IPS-15b (cell line): ENCODE measurements around the gene FAM53B.

ENCODE experiments used
- H3K27me3 ChIP-seq: one replicate; pipeline ENCODE4 v1.6.1; 2013; ENCODE audit warnings: low read length; ENCODE audit not compliant: control insufficient read depth, insufficient read depth
- H3K36me3 ChIP-seq: one replicate; pipeline ENCODE4 v1.6.1; 2013; ENCODE audit warnings: low read length; ENCODE audit not compliant: control insufficient read depth, insufficient read depth
- H3K4me1 ChIP-seq: one replicate; pipeline ENCODE4 v1.6.1; 2013; ENCODE audit warnings: mild to moderate bottlenecking, low read length; ENCODE audit not compliant: control insufficient read depth, insufficient read depth
- H3K4me3 ChIP-seq: one replicate; pipeline ENCODE4 v1.5.1; 2013; ENCODE audit warnings: low read depth, low read length
- H3K9ac ChIP-seq: one replicate; pipeline ENCODE4 v1.6.1; 2013; ENCODE audit warnings: low read depth, mild to moderate bottlenecking, low read length
- H3K9me3 ChIP-seq: one replicate; pipeline ENCODE4 v1.6.1; 2013; ENCODE audit warnings: mild to moderate bottlenecking, low read length; ENCODE audit not compliant: control insufficient read depth, insufficient read depth

Gene FAM53B

DNA sequence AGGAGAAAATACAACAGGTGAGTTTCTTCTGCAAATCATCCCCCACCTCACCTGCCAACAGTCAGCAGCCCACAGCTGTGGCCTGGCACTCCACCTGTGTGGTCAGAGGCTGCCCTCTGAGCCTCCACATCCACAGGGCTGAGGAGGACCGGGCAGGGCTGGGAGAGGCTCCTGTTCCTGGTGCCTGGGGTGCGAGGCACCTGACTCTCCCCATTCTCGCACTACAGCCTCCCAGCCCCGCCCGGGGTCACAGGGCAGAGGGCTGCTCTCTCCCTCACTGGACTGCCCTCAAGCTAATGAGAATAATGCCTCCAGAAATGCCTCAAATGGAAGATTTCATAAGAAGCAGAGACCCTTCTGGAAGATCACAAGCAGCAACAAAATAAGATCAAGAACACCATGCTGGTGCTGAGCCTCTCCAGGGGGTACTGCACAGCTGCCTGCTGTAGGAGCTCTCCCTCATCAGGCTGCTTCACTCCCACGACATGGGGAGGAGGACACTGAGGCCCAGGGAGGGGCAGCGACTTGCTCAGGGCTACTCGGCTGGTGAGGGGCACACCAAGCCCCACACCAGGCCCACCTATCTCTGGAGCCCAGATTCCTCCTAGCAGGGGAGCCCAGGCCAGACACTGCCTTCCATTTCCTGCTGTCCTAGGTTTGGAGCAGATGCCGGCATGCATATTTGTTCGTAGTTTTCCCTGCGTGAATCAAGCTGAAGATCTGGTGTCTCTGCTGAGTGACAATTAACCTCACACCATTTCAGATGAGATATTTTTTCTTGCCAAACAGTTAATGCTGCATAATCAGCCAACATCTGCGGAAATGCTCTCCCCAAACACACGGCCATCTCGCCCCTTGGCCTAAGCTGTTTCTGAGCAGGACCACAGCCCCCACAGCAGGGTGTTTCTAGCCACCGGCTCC is 76.5 kb downstream of the FAM53B start:
- Histone ChIP-seq H3K9ac (no peak overlapping the region), H3K9me3 (no peaks in the 10 kb centered on the region), H3K4me1 (peaks cover 4% of the 10 kb centered on the region), H3K27me3 (no peaks in the 10 kb centered on the region), H3K36me3 (peaks cover 5% of the 10 kb centered on the region), H3K4me3 (no peak overlapping the region)

DNA sequence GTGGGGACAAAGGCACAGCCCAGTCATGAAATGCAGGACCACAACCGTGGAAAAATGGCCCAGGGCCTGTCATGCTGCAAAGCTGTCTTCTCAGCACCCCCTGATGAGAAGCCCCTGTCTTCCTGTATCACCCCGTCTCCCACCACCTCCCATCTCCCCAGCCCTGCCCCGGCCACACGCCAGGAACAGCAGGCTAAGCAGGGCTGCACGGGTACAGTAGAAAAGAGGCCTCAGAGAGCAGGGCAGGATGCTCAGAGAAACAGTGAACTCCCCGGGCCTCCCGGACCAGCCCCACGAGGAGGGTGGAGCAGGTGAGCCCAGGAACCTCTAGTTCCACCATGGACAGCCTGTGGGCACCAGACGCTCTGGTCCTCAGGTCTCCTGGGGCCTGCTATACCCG is 77.7 kb downstream of the FAM53B start:
- Histone ChIP-seq H3K4me1 (no peaks in the 10 kb centered on the region), H3K27me3 (no peaks in the 10 kb centered on the region), H3K9ac (no peak overlapping the region), H3K9me3 (no peaks in the 10 kb centered on the region), H3K36me3 (peaks cover 5% of the 10 kb centered on the region), H3K4me3 (no peak overlapping the region)

DNA sequence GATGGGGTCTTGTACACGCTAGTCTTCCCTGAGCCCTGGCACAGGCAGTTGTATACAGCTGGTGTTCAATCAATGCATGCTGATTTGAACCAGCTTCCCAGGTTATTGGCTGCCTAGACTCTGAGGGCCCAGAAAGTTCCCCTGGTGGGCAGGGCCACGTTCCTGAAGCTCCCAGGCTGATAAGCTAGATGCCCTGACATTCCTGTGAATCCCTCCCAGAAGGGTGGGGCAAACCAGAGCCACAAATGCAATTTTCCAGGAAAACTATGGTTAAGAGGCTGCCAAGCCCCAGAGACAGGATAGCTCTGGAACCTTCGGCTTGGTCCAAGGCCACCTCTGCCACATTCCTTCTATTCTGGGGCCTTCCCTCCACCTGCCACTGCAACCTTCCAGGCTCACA is 78.2 kb downstream of the FAM53B start:
- Histone ChIP-seq H3K4me1 (no peaks in the 10 kb centered on the region), H3K27me3 (no peaks in the 10 kb centered on the region), H3K9me3 (no peaks in the 10 kb centered on the region), H3K36me3 (peaks cover 5% of the 10 kb centered on the region), H3K4me3 (no peak overlapping the region), H3K9ac (no peak overlapping the region)

DNA sequence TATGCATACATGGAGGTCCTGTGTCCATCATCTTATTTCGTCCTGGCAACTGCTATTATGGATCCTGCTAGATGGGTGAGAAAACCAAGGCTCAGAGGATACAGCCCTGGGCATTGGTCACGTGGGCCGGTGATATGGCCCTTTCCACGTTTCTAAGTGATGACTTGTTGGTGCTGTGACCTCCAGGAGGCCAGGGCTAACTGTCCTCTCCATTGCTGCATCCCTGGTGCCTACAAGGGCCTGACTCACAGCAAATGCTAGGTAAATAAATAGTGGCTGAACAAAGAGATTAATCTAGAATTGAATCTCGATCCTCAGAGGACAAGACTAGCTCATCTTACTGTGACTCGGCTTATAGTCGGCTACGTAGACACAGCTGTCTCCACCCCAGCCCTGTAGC is 78.6 kb downstream of the FAM53B start:
- H3K27me3 ChIP-seq = no peaks in the 10 kb centered on the region
- H3K9me3 ChIP-seq = no peaks in the 10 kb centered on the region
- no peak overlapping the region for H3K4me3 ChIP-seq
- H3K4me1 ChIP-seq = no peaks in the 10 kb centered on the region
- H3K36me3 ChIP-seq = peaks cover 5% of the 10 kb centered on the region
- no peak overlapping the region for H3K9ac ChIP-seq

DNA sequence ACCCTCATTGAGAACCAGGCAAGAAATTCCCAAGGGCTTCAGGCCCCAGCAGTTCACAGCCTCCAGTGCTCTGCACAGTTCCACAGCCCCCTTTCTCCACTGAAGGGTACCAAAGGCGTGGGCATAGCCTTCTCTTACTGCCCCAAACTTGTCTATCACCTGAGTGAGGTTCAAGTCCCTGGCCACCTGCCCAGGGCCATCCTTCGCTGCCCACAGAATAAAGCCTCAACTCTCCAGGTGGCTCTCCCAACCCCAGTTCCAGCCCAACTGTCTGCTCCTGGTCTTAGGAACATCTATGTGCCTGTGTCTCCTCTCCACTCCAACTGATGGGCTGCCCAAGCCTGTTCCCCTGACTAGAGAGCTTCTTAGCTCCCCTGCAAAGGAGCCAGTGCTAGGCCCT is 79.1 kb downstream of the FAM53B start:
- peaks cover 5% of the 10 kb centered on the region for H3K36me3 ChIP-seq

DNA sequence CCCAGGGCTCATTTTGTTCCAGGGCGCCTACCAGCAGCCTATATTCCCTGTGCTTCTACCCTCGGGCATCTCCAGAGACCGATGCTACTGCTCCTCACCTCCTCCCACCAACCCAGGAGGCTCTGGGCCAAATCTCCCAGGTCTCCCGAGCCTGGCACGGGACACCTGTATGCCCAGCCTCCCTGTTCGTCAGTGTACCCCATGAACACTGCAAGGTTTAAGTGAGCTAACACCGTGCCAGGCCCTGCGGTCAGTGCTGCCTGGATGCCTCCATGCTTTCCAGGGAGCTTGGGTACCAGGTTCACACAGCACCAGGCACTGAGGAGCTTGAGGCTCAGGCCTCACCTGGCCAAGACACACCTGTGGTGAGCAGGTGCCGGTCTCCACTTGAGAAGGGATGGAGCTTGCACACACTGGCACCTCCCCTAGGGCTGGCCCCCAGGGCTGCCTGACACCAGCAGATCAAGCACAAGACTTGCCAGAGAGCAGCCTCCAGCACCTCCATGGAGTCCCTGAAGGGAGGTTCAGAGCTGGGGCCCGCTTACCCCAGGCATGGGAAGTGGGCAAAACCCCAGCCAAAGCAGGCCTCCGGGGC is 80.3 kb downstream of the FAM53B start:
- no peak overlapping the region for H3K9ac ChIP-seq
- H3K27me3 ChIP-seq = no peaks in the 10 kb centered on the region
- peaks cover 5% of the 10 kb centered on the region for H3K36me3 ChIP-seq
- no peaks in the 10 kb centered on the region for H3K4me1 ChIP-seq
- H3K4me3 ChIP-seq = no peak overlapping the region
- no peaks in the 10 kb centered on the region for H3K9me3 ChIP-seq

More for the DNA sequence above, 79.1 kb downstream of the FAM53B start:
- no peak overlapping the region for H3K4me3 ChIP-seq
- H3K9ac ChIP-seq = no peak overlapping the region
- no peaks in the 10 kb centered on the region for H3K9me3 ChIP-seq
- no peaks in the 10 kb centered on the region for H3K4me1 ChIP-seq
- H3K27me3 ChIP-seq = no peaks in the 10 kb centered on the region

DNA sequence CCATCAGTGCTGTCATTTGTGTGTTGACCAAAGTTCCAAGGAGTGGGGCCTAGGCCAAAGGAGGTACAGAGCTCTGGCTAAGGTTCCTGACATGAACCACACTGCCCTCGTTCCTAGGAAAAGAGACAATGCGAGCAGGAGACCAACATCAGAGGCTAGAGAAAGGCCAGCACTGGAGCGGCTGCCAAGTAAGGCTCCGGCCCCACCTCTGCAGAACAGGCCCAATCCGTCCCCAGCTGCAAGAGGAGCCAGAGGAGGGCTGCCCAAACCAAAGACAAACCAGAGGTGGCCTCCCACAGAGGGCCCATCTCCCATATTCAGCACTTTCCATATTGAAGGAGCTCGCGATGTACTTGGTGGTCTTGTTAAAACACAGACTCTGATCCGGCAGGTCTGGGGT is 81.0 kb downstream of the FAM53B start:
- Histone ChIP-seq H3K36me3 (peaks cover 5% of the 10 kb centered on the region), H3K4me3 (no peak overlapping the region), H3K9ac (no peak overlapping the region), H3K27me3 (no peaks in the 10 kb centered on the region), H3K4me1 (no peaks in the 10 kb centered on the region), H3K9me3 (no peaks in the 10 kb centered on the region)

DNA sequence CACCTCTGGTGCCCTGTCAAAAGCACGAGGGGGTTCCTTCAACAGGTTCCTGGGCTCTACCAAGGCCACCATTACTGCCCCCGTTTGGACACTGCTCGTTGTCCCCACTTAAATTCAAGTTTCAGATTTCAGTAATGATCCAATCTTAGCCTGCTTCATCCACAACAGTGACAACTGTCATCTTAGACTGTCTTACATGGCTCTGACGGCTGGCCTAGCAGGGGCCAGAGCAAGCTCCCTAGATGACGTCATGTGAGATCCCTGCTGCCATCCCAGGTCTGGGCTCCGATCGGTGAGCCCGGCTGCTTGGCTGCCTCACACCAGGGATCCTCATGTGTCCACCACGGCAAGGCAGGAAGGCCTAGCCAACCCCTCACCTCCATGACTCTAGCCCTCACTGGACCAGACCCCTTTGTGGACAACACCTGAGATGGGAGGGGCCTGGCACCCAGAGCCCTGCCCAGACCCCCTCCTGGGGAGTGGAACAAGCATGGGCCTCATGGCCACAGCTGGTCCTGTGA is 82.5 kb downstream of the FAM53B start:
- Histone ChIP-seq H3K36me3 (peaks cover 5% of the 10 kb centered on the region), H3K4me1 (no peaks in the 10 kb centered on the region)

DNA sequence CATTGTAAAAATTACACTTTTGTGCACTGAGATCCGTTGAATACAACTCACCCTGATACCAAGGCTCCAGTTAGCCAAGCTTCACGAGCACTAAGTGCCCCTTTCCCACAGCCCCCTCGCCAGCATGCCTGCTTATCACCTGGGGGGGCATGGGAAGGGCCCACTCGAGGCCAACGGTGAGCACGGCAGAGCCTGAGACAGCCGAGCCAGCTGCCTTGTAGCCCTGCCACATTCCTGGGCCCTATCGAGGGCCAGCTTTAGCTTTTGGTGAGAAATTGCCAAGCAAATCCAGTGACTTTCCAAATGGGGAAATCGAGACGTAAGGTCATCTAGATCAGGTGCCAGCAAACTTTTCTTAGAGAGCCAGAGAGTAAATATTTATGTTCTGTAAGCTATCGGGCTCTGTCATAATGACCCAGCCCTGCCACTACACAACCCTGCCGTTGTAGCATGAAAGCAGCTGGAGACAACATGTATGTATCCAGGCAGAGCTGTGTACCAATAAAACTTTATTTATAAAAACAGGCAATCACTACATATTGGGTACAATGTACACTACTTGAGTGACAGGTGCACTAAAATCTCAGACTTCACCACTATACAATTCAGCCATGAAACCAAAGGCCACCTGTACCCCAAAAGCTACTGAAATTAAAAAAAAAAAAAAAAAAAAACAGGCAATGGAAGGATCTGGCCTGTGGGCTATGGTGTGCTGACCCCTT is 83.6 kb downstream of the FAM53B start:
- Histone ChIP-seq H3K9ac (no peak overlapping the region), H3K4me3 (no peak overlapping the region), H3K4me1 (peaks cover under 1% of the 10 kb centered on the region), H3K9me3 (no peaks in the 10 kb centered on the region), H3K36me3 (peaks cover 5% of the 10 kb centered on the region), H3K27me3 (no peaks in the 10 kb centered on the region)

More for the DNA sequence above, 82.5 kb downstream of the FAM53B start:
- Histone ChIP-seq H3K9ac (no peak overlapping the region), H3K9me3 (no peaks in the 10 kb centered on the region), H3K4me3 (no peak overlapping the region), H3K27me3 (no peaks in the 10 kb centered on the region)

DNA sequence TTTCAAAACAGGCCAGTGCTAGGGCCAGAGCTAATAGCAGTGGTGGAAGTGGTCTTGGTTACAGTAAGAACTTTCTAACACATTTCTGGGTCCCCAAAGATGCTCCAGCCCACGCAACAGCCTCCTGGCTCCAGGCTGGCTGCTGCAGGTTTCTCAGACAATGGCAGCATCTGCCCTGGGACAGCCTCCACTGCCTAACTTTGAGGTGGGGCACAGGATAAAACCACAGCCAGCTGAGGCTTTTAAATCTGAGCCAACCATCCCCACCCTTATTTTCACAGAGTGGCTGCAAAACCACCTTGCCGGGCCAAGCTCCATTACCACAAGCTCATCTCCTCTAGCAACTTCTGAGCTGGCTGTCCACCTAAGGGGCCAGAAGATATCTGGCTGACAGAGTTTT is 84.8 kb downstream of the FAM53B start:
- H3K27me3 ChIP-seq = no peaks in the 10 kb centered on the region
- H3K9ac ChIP-seq = no peak overlapping the region
- peaks cover 6% of the 10 kb centered on the region for H3K4me1 ChIP-seq
- no peaks in the 10 kb centered on the region for H3K36me3 ChIP-seq
- H3K9me3 ChIP-seq = no peaks in the 10 kb centered on the region
- H3K4me3 ChIP-seq = no peak overlapping the region

DNA sequence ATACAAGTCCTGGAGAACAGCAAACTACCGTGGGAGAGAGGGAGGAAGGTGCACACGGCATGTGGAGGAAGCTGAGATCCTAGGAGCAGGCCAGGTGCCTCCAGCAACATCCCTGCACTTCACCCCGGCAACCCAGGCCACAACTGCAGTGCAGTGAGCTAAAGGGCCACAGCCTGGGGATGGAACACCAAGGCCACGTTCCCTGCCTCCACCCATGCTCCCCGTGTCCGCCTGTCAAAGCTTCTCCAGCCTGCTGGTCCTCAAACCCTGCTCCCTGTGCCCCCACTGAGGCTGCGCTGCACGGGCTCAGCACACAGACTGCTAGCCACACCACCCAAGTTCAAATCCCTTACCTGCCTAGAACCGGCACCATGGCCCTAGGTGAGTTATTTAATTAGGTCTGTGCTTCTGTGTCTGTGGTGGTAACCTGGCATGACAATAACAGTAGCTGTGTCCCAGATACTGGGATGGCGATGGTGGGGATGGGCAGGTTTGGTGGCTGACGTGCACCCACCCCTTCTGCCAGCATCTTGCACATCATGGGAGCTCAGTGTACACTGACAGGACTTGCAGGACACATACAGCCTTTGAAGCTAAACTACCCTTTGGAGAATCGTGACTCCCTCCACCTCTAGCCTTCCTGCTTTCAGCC is 85.5 kb downstream of the FAM53B start:
- H3K9me3 ChIP-seq = no peaks in the 10 kb centered on the region
- H3K9ac ChIP-seq = no peak overlapping the region
- no peaks in the 10 kb centered on the region for H3K27me3 ChIP-seq
- H3K4me3 ChIP-seq = no peak overlapping the region
- no peaks in the 10 kb centered on the region for H3K36me3 ChIP-seq
- H3K4me1 ChIP-seq = peaks cover 6% of the 10 kb centered on the region
